GM12878 (cell line): ENCODE measurements around the gene TC2N. TPM values are rescaled to one million over a fixed set of nuclear protein-coding genes. Genes with fewer than 3 reads are reported as not detected.

Source experiments
- ATAC-seq: fragments of 200-7000 bp; cut with Tn5 transposase; 3 replicates; pipeline ENCODE4 v1.9.1; 2020; ENCODE audit warnings: mild to moderate bottlenecking, moderate library complexity
- BruUV-seq: library from RNA; stranded (reverse); fragments of 400-500 nt; replicated peaks from 2 replicates; lab custom pipeline; 2021; lab: Mats Ljungman, UMichigan
- CTCF ChIA-PET: fragments of 300-600 bp; sonication (Branson Sonifier 250); formaldehyde crosslinking; extraction: SDS; loops from one replicate; lab custom pipeline; 2021; ENCODE audit warnings: inconsistent platforms; lab: Yijun Ruan, JAX
- POLR2A ChIA-PET: fragments of 350-600 bp; formaldehyde crosslinking; extraction: SDS; loops from one replicate; lab custom pipeline; 2021; ENCODE audit warnings: inconsistent platforms; lab: Charles Lee
- RAD21 ChIA-PET: fragments of 300-600 bp; sonication (Branson Sonifier 250); formaldehyde crosslinking; loops from one replicate; lab custom pipeline; 2023; ENCODE audit warnings: antibody characterized with exemption; ENCODE audit not compliant: unreplicated experiment; lab: Charles Lee
- SMC1A ChIA-PET: fragments of 300-600 bp; sonication (Branson Sonifier 250); formaldehyde crosslinking; loops from one replicate; lab custom pipeline; 2023; ENCODE audit not compliant: unreplicated experiment, uncharacterized antibody; lab: Charles Lee
- DNase-seq: peaks from one replicate; pipeline ENCODE4 v3.0.0-alpha.2; 2011; ENCODE audit warnings: low read depth, low spot score
- FAIRE-seq: peaks from 3 replicates; lab custom pipeline; 2011; peaks lifted over from hg19 to GRCh38; lab: Jason Lieb, UNC
- H2AFZ ChIP-seq: 2 replicates; pipeline ENCODE4 v1.6.0; 2011; ENCODE audit warnings: low read depth, low read length, control low read depth; ENCODE audit not compliant: control insufficient read depth
- H3K27ac ChIP-seq: 2 replicates; pipeline ENCODE4 v1.5.1; 2011; ENCODE audit warnings: control low read depth; ENCODE audit not compliant: control insufficient read depth, insufficient read depth
- H3K27me3 ChIP-seq, 2 experiments: replicated peaks in 1 of 2; 2 replicates each; pipeline versions ENCODE4 v1.6.0 to v1.6.1; 2011; ENCODE audit warnings: low read length in 1 of 2; ENCODE audit not compliant: control insufficient read depth in 2 of 2, insufficient read depth in 2 of 2
- H3K36me3 ChIP-seq, 2 experiments: 2 replicates each; pipeline ENCODE4 v1.5.1; 2011; ENCODE audit warnings: low read length in 1 of 2; ENCODE audit not compliant: control insufficient read depth in 2 of 2, insufficient read depth in 2 of 2
- H3K4me1 ChIP-seq: 2 replicates; pipeline ENCODE4 v1.6.1; 2011; ENCODE audit warnings: mild to moderate bottlenecking, low read length, moderate library complexity, mixed read lengths; ENCODE audit not compliant: control insufficient read depth, insufficient read depth
- H3K4me2 ChIP-seq: 2 replicates; pipeline ENCODE4 v1.6.0; 2011; ENCODE audit warnings: control low read depth; ENCODE audit not compliant: control insufficient read depth, insufficient read depth
- H3K4me3 ChIP-seq: fragments of 200-600 bp; sonication (generic); 2 replicates; pipeline ENCODE4 v1.5.1; 2016
- H3K79me2 ChIP-seq: 2 replicates; pipeline ENCODE4 v1.6.0; 2011; ENCODE audit warnings: low read length; ENCODE audit not compliant: control insufficient read depth, insufficient read depth
- H3K9ac ChIP-seq: 2 replicates; pipeline ENCODE4 v1.8.0; 2011; ENCODE audit warnings: low read length, control low read depth, mixed read lengths; ENCODE audit not compliant: control insufficient read depth, insufficient read depth
- H3K9me3 ChIP-seq: replicated peaks from 3 replicates; pipeline ENCODE4 v1.5.1; 2011; ENCODE audit warnings: mild to moderate bottlenecking, low read length; ENCODE audit not compliant: control insufficient read depth, insufficient read depth
- H4K20me1 ChIP-seq: 2 replicates; pipeline ENCODE4 v1.6.0; 2011; ENCODE audit not compliant: control insufficient read depth, insufficient read depth
- BMI1 ChIP-seq: fragments of 450-650 bp; IDR thresholded peaks from 2 replicates; pipeline ENCODE4 v1.6.1; 2016; ENCODE audit warnings: mild to moderate bottlenecking, moderate library complexity, borderline replicate concordance
- BRCA1 ChIP-seq: IDR thresholded peaks from 2 replicates; pipeline ENCODE4 v1.6.1; 2011; ENCODE audit warnings: low read depth, low read length, improper control_type of control experiment
- CHD1 ChIP-seq: IDR thresholded peaks from 2 replicates; pipeline ENCODE4 v1.6.1; 2012; ENCODE audit warnings: low read depth, low read length, improper control_type of control experiment
- E2F4 ChIP-seq: IDR thresholded peaks from 2 replicates; pipeline ENCODE4 v1.6.1; 2012; ENCODE audit warnings: low read depth, low read length, improper control_type of control experiment
- FOXK2 ChIP-seq: fragments of 450-650 bp; IDR thresholded peaks from 2 replicates; pipeline ENCODE4 v1.6.1; 2017; ENCODE audit warnings: mild to moderate bottlenecking, moderate library complexity
- HDAC2 ChIP-seq: fragments of 200-600 bp; sonication (generic); IDR thresholded peaks from 2 replicates; pipeline ENCODE4 v1.6.1; 2017
- MAX ChIP-seq: IDR thresholded peaks from 2 replicates; pipeline ENCODE4 v1.6.1; 2012; ENCODE audit warnings: low read depth, low read length, improper control_type of control experiment
- PAX5 ChIP-seq: IDR thresholded peaks from 2 replicates; pipeline ENCODE4 v1.6.1; 2011; ENCODE audit warnings: low read depth, low read length, borderline replicate concordance
- POLR2A ChIP-seq: IDR thresholded peaks from 2 replicates; pipeline ENCODE4 v1.6.1; 2011; ENCODE audit warnings: low read depth, mild to moderate bottlenecking, low read length
- RB1 ChIP-seq: fragments of 450-650 bp; formaldehyde crosslinking; IDR thresholded peaks from 2 replicates; pipeline ENCODE4 v1.6.1; 2017; ENCODE audit warnings: mild to moderate bottlenecking, borderline replicate concordance
- SUZ12 ChIP-seq: fragments of 200-600 bp; sonication (generic); IDR thresholded peaks from one replicate; pipeline ENCODE4 v1.6.1; 2018; ENCODE audit warnings: antibody characterized with exemption, mild to moderate bottlenecking; ENCODE audit not compliant: unreplicated experiment
- TARDBP ChIP-seq: IDR thresholded peaks from 2 replicates; pipeline ENCODE4 v1.6.1; 2016; ENCODE audit warnings: borderline replicate concordance
- ZBTB40 ChIP-seq: fragments of 450-650 bp; IDR thresholded peaks from 2 replicates; pipeline ENCODE4 v1.6.1; 2016; ENCODE audit warnings: mild to moderate bottlenecking, moderate library complexity, borderline replicate concordance
- ZNF274 ChIP-seq: IDR thresholded peaks from one replicate; pipeline ENCODE4 v1.8.0; 2011; ENCODE audit not compliant: insufficient read length, insufficient read depth
- ZNF687 ChIP-seq: fragments of 450-650 bp; IDR thresholded peaks from 2 replicates; pipeline ENCODE4 v1.6.1; 2017; ENCODE audit warnings: mild to moderate bottlenecking, moderate library complexity
- WGBS: methylation state at CpG from one replicate; pipeline ENCODE4 v1.1.6; 2016; ENCODE audit warnings: low lambda C conversion rate; ENCODE audit not compliant: insufficient replicate concordance, insufficient coverage; ENCODE audit errors: missing lambda C conversion rate; 5-methylcytosine and 5-hydroxymethylcytosine counted together
- in situ Hi-C: fragments of 300-500 bp; cut with MboI; formaldehyde crosslinking; loops from 9 replicates; pipeline ENCODE4 v1.14.3; 2018; ENCODE audit warnings: mixed read lengths
- intact Hi-C: fragments of 100-400 bp; cut with micrococcal nuclease; formaldehyde crosslinking; loops from one replicate; pipeline ENCODE4 v1.14.2; 2022; ENCODE audit not compliant: unreplicated experiment
- polyA plus RNA-seq, 11 experiments: library from polyadenylated mRNA; depleted of rRNA in 4 of 11; unstranded in 6 of 11; stranded (reverse) in 5 of 11; fragments of >200 nt; fragmentation: Nextera tagmentation in 4 of 11; fragmentation: Illumina TruSeq in 1 of 11; extraction: Ambion mirVana in 4 of 11; extraction: Trizol in 1 of 11; gene quantifications; 1 replicate in 1 of 11; 2 replicates in 10 of 11; pipeline versions ENCODE4 v1.2.1 to v1.2.3, GENCODE V29; 2011 to 2016; ENCODE audit warnings: inconsistent platforms in 2 of 11, missing spikeins in 2 of 11, low read depth in 1 of 11
- total RNA-seq, 4 experiments: library from RNA; depleted of rRNA in 3 of 4; stranded (reverse); fragments of >200 nt in 3 of 4; fragmentation: Illumina TruSeq in 1 of 4; extraction: Trizol in 1 of 4; gene quantifications; 2 replicates each; pipeline versions ENCODE4 v1.2.1 to v1.2.3, GENCODE V29; 2013 to 2021

TC2N gene
- total and polyA plus RNA-seq, 10 of the 15 experiments (the other 5 are each of a cell fraction or from before 2014, with no cell fraction given) = 0.15 to 1.6 (median 0.35) TPM

GRCh38 chr14:91906374-91906773, 39.0 kb upstream of the TC2N start:
- no peak overlapping the region for H3K4me2 ChIP-seq
- no peak overlapping the region for H3K27ac ChIP-seq
- H3K79me2 ChIP-seq = no peaks in the 10 kb centered on the region
- no peaks in the 10 kb centered on the region for H3K36me3 ChIP-seq
- ChIA-PET SMC1A (no interaction called here), CTCF (no interaction called here), RAD21 (no interaction called here), POLR2A (no interaction called here)
- no peak overlapping the region for H3K4me3 ChIP-seq
- DNase-seq (no peak), ATAC-seq (no peak), FAIRE-seq (no peak)
- no peak for TF ChIP-seq ZNF274
- no peak for TF ChIP-seq ZBTB40
- TF ChIP-seq HDAC2 = no peak
- no peak for TF ChIP-seq RB1
- TF ChIP-seq FOXK2 = no peak
- TF ChIP-seq TARDBP = no peak
- TF ChIP-seq POLR2A = no peak
- TF ChIP-seq CHD1 = no peak
- no peak for TF ChIP-seq SUZ12
- no peak for TF ChIP-seq BMI1
- TF ChIP-seq PAX5 = no peak
- no peak for TF ChIP-seq E2F4
- TF ChIP-seq MAX = no peak
- TF ChIP-seq ZNF687 = no peak
- no peak for TF ChIP-seq BRCA1
- 87% methylated on average over 2 of the region's 2 CpGs for WGBS
- no peaks in the 10 kb centered on the region; a peak in 1 of 4 replicates for H3K27me3 ChIP-seq
- in situ Hi-C loops (no loop called here), intact Hi-C loops (no loop called here)
- H4K20me1 ChIP-seq = no peaks in the 10 kb centered on the region
- no TSS peak for BruUV-seq
- H3K9ac ChIP-seq = no peak overlapping the region
- peaks cover 1% of the 10 kb centered on the region; the same call in 1 of the 2 replicates for H3K4me1 ChIP-seq
- H2AFZ ChIP-seq = no peak overlapping the region
- H3K9me3 ChIP-seq = no peaks in the 10 kb centered on the region; the same call in 2 of the 3 replicates
